WTC11 (cell line): ENCODE measurements around the gene KLHDC4. TPM values are rescaled to one million over a fixed set of nuclear protein-coding genes. Genes with fewer than 3 reads are reported as not detected.
A peak's percentile ranks its signal among the peaks of the same experiment; 100 is the strongest.

Source experiments
- ATAC-seq: fragments of 200-7000 bp; cut with Tn5 transposase; 2 replicates; pipeline ENCODE4 v1.10.0; 2021; ENCODE audit warnings: mild to moderate bottlenecking, moderate library complexity
- CTCF ChIA-PET: fragments of 300-600 bp; sonication (Branson Sonifier 250); formaldehyde crosslinking; loops from one replicate; lab custom pipeline; 2021; ENCODE audit warnings: antibody characterized with exemption; lab: Charles Lee
- POLR2A ChIA-PET: fragments of 350-600 bp; sonication (Branson Sonifier 250); formaldehyde crosslinking; loops from one replicate; lab custom pipeline; 2021; ENCODE audit warnings: antibody characterized with exemption; lab: Charles Lee
- DNase-seq: peaks from one replicate; pipeline ENCODE4 v3.0.0; 2021; ENCODE audit warnings: low spot score
- H3K27ac Mint-ChIP-seq: 2 replicates; pipeline ENCODE4 v1.8.0; 2021; ENCODE audit warnings: mixed read lengths
- H3K27me3 Mint-ChIP-seq: 2 replicates; pipeline ENCODE4 v1.8.0; 2021; ENCODE audit warnings: low read depth, mild to moderate bottlenecking, moderate library complexity, mixed read lengths
- H3K36me3 Mint-ChIP-seq: 2 replicates; pipeline ENCODE4 v1.8.0; 2021; ENCODE audit warnings: mixed read lengths
- H3K4me1 Mint-ChIP-seq: 2 replicates; pipeline ENCODE4 v1.8.0; 2022; ENCODE audit warnings: mixed read lengths
- H3K4me3 Mint-ChIP-seq: 2 replicates; pipeline ENCODE4 v1.8.0; 2021; ENCODE audit warnings: mild to moderate bottlenecking, moderate library complexity, mixed read lengths
- H3K9me3 Mint-ChIP-seq: 2 replicates; pipeline ENCODE4 v1.8.0; 2021; ENCODE audit warnings: mixed read lengths
- CREB1 ChIP-seq: sonication (generic); formaldehyde crosslinking; IDR thresholded peaks from 2 replicates; pipeline ENCODE4 v1.8.0; 2023; ENCODE audit warnings: mild to moderate bottlenecking, missing genetic modification reagents
- E2F5 ChIP-seq: sonication (generic); formaldehyde crosslinking; IDR thresholded peaks from 2 replicates; pipeline ENCODE4 v1.8.1; 2022; ENCODE audit warnings: mild to moderate bottlenecking, moderate library complexity, missing genetic modification reagents
- EMX1 ChIP-seq: fragments of 250-450 bp; sonication (Bioruptor Pico); IDR thresholded peaks from 2 replicates; pipeline ENCODE4 v1.8.0; 2021; ENCODE audit warnings: mild to moderate bottlenecking
- FOXJ3 ChIP-seq: sonication (generic); formaldehyde crosslinking; IDR thresholded peaks from 2 replicates; pipeline ENCODE4 v1.9.0; 2021; ENCODE audit warnings: missing genetic modification reagents, mild to moderate bottlenecking, borderline replicate concordance
- FOXP4 ChIP-seq: sonication (generic); formaldehyde crosslinking; IDR thresholded peaks from 2 replicates; pipeline ENCODE4 v1.8.0; 2022; ENCODE audit warnings: mild to moderate bottlenecking, missing genetic modification reagents
- GABPB1 ChIP-seq: sonication (generic); formaldehyde crosslinking; IDR thresholded peaks from 2 replicates; pipeline ENCODE4 v1.8.1; 2023; ENCODE audit warnings: mild to moderate bottlenecking, missing genetic modification reagents
- IRF2 ChIP-seq: sonication (generic); formaldehyde crosslinking; IDR thresholded peaks from 2 replicates; pipeline ENCODE4 v1.8.0; 2022; ENCODE audit warnings: low read depth, missing genetic modification reagents, borderline replicate concordance
- JAZF1 ChIP-seq: fragments of 250-450 bp; sonication (Bioruptor Pico); IDR thresholded peaks from 2 replicates; pipeline ENCODE4 v1.9.0; 2021; ENCODE audit warnings: moderate library complexity, mild to moderate bottlenecking, inconsistent platforms
- MXD4 ChIP-seq: fragments of 250-450 bp; sonication (Bioruptor Pico); IDR thresholded peaks from 2 replicates; pipeline ENCODE4 v1.8.0; 2021; ENCODE audit warnings: mild to moderate bottlenecking, moderate library complexity, borderline replicate concordance
- NFE2L1 ChIP-seq: sonication (generic); formaldehyde crosslinking; IDR thresholded peaks from 2 replicates; pipeline ENCODE4 v1.8.1; 2023; ENCODE audit warnings: missing genetic modification reagents
- NR2C2 ChIP-seq: sonication (generic); formaldehyde crosslinking; IDR thresholded peaks from 2 replicates; pipeline ENCODE4 v1.8.0; 2022; ENCODE audit warnings: mild to moderate bottlenecking, missing genetic modification reagents
- NR3C1 ChIP-seq: sonication (generic); formaldehyde crosslinking; conservative IDR thresholded peaks from 2 replicates; pipeline ENCODE4 v1.8.1; 2023; ENCODE audit warnings: low read depth, mild to moderate bottlenecking, missing genetic modification reagents
- SOX15 ChIP-seq: fragments of 250-450 bp; sonication (Bioruptor Pico); IDR thresholded peaks from 2 replicates; pipeline ENCODE4 v1.9.0; 2021; ENCODE audit warnings: mild to moderate bottlenecking
- ZMAT4 ChIP-seq: fragments of 250-450 bp; sonication (Bioruptor Pico); IDR thresholded peaks from 2 replicates; pipeline ENCODE4 v1.9.0; 2021; ENCODE audit warnings: mild to moderate bottlenecking
- ZNF138 ChIP-seq: sonication (generic); formaldehyde crosslinking; conservative IDR thresholded peaks from 2 replicates; pipeline ENCODE4 v1.8.1; 2022; ENCODE audit warnings: mild to moderate bottlenecking, moderate library complexity, missing genetic modification reagents
- ZNF281 ChIP-seq: sonication (generic); formaldehyde crosslinking; IDR thresholded peaks from 2 replicates; pipeline ENCODE4 v1.8.0; 2023; ENCODE audit warnings: mild to moderate bottlenecking, missing genetic modification reagents
- total RNA-seq: library from RNA; stranded (reverse); gene quantifications from 3 replicates; pipeline ENCODE4 v1.2.3, GENCODE V29; 2021

Gene KLHDC4
- total RNA-seq, 1 experiment from 2014 or later = 63.6 TPM

GRCh38 chr16:87735270-87736007, 30.3 kb downstream of the KLHDC4 start:
- no peak for TF ChIP-seq IRF2
- no peak for TF ChIP-seq ZMAT4 (CRISPR knock-in tag)
- no peak for TF ChIP-seq SOX15
- TF ChIP-seq FOXP4 (CRISPR knock-in tag) = no peak
- no peak for TF ChIP-seq CREB1
- TF ChIP-seq GABPB1 (CRISPR knock-in tag) = no peak
- TF ChIP-seq MXD4 (CRISPR knock-in tag) = no peak
- TF ChIP-seq E2F5 = no peak
- TF ChIP-seq ZNF138 (CRISPR knock-in tag) = no peak
- TF ChIP-seq FOXJ3 = no peak
- no peak for TF ChIP-seq EMX1 (CRISPR knock-in tag)
- peaks cover 20% of the 10 kb centered on the region for H3K36me3 Mint-ChIP-seq
- no peaks in the 10 kb centered on the region for H3K27me3 Mint-ChIP-seq
- ChIA-PET POLR2A (interaction anchor here (0.6 to 0.7 kb wide), 3 partner anchors 14 to 164 kb away, joined by 3 to 8 read pairs (median 5); no protein-coding TSS in a partner anchor), CTCF (interaction anchor here (0.6 to 1.5 kb wide), 3 partner anchors 61 to 319 kb away, joined by 3 to 4 read pairs (median 4); no protein-coding TSS in a partner anchor)
- H3K9me3 Mint-ChIP-seq = no peaks in the 10 kb centered on the region
- H3K4me1 Mint-ChIP-seq = peaks cover 2% of the 10 kb centered on the region; the same call in 1 of the 2 replicates
- ATAC-seq (peak; percentile 34; the same call in 1 of the 2 replicates), DNase-seq (no peak)
- no peak overlapping the region for H3K4me3 Mint-ChIP-seq
- no peak overlapping the region for H3K27ac Mint-ChIP-seq

- POLR2A ChIA-PET = interaction anchor here (0.6 to 0.7 kb wide), 3 partner anchors 13 to 163 kb away, joined by 3 to 8 read pairs (median 5); no protein-coding TSS in a partner anchor
- CTCF ChIA-PET = interaction anchor here (0.6 to 1.5 kb wide), 6 partner anchors 11 to 318 kb away, joined by 3 to 4 read pairs (median 4); no protein-coding TSS in a partner anchor
- Mint-ChIP-seq H3K4me1 (peaks cover 2% of the 10 kb centered on the region; the same call in 1 of the 2 replicates), H3K27ac (no peak overlapping the region), H3K36me3 (peaks cover 25% of the 10 kb centered on the region), H3K9me3 (no peaks in the 10 kb centered on the region), H3K4me3 (no peak overlapping the region)
- ATAC-seq (no peak), DNase-seq (peak; percentile 19)
- TF ChIP-seq ZNF281 (CRISPR knock-in tag) = no peak
- no peak for TF ChIP-seq NFE2L1 (CRISPR knock-in tag)
- TF ChIP-seq NR2C2 = no peak
- TF ChIP-seq, all 79 proteins: peak for 0
- H3K27me3 Mint-ChIP-seq = no peaks in the 10 kb centered on the region
Observed at GRCh38 chr16:87734644-87735043, 31.1 kb downstream of the KLHDC4 start.

GRCh38 chr16:87733190-87733589, 32.6 kb downstream of the KLHDC4 start:
- TF ChIP-seq JAZF1 (CRISPR knock-in tag) (no peak), NR3C1 (no peak)
- TF ChIP-seq, all 79 proteins: peak for 0
- POLR2A ChIA-PET = no interaction called here
- Mint-ChIP-seq H3K27ac (no peak overlapping the region), H3K4me3 (no peak overlapping the region), H3K27me3 (no peaks in the 10 kb centered on the region), H3K36me3 (peaks cover 33% of the 10 kb centered on the region), H3K9me3 (no peaks in the 10 kb centered on the region), H3K4me1 (peaks cover 2% of the 10 kb centered on the region; the same call in 1 of the 2 replicates)
- DNase-seq = no peak
- ATAC-seq = no peak
- CTCF ChIA-PET = interaction anchor here (1.1 kb wide), 1 partner anchor 1004 kb away, joined by 3 read pairs; no protein-coding TSS in a partner anchor
